SKM-1 (cell line): ENCODE measurements around the gene SRSF9.
"Not testable (repeated sequence)": the region's sequence is repeated elsewhere in the genome, so short reads cannot be mapped to it uniquely, and the experiment has no call there.

ENCODE experiments used
- DNase-seq: peaks from one replicate; lab custom pipeline; 2025; ENCODE audit not compliant: unreplicated experiment; lab: John Stamatoyannopoulos, UW

The SRSF9 gene

GRCh38 chr12:120469450-120470149, at the start of gene SRSF9:
SRSF9 (minus strand) TSS chr12:120469748; CDS start chr12:120469609, 139 bp downstream.
- peak; percentile 61 for DNase-seq

- not testable (repeated sequence) for DNase-seq
These were observed 49.8 kb upstream of the SRSF9 start for GRCh38 chr12:120519324-120519723.

- DNase-seq: no peak
These were observed 45.9 kb upstream of the SRSF9 start for GRCh38 chr12:120515496-120515895.

GRCh38 chr12:120514002-120514401, 44.5 kb upstream of the SRSF9 start:
- no peak for DNase-seq

GRCh38 chr12:120508537-120508936, 39.0 kb upstream of the SRSF9 start:
- no peak for DNase-seq

GRCh38 chr12:120504587-120504986, 35.0 kb upstream of the SRSF9 start:
- no peak for DNase-seq

GRCh38 chr12:120500581-120500980, 31.0 kb upstream of the SRSF9 start:
- DNase-seq: no peak

GRCh38 chr12:120498870-120499515, 29.4 kb upstream of the SRSF9 start:
- no peak for DNase-seq

GRCh38 chr12:120497524-120498150, 28.1 kb upstream of the SRSF9 start:
- no peak for DNase-seq

- DNase-seq: no peak
These were observed 27.1 kb upstream of the SRSF9 start for GRCh38 chr12:120496413-120497340.

GRCh38 chr12:120495731-120496412, 26.3 kb upstream of the SRSF9 start, which contains the start of gene DYNLL1:
DYNLL1 (plus strand) TSS chr12:120496113; CDS start chr12:120496422, 309 bp downstream.
- DNase-seq: peak; percentile 42

GRCh38 chr12:120495186-120495730, 25.7 kb upstream of the SRSF9 start:
- no peak for DNase-seq

GRCh38 chr12:120490833-120491512, 21.4 kb upstream of the SRSF9 start:
- no peak for DNase-seq

- no peak for DNase-seq
These were observed 20.8 kb upstream of the SRSF9 start for GRCh38 chr12:120490325-120490724.

- no peak for DNase-seq
These were observed 19.5 kb upstream of the SRSF9 start for GRCh38 chr12:120489018-120489417.

- no peak for DNase-seq
These were observed 18.6 kb upstream of the SRSF9 start for GRCh38 chr12:120488057-120488640.

GRCh38 chr12:120487552-120487951, 18.0 kb upstream of the SRSF9 start:
- DNase-seq: not testable (repeated sequence)

- no peak for DNase-seq
These were observed 16.7 kb upstream of the SRSF9 start for GRCh38 chr12:120485961-120486881.
